ENCODE measurements around the gene ALPK1. TPM values are rescaled to one million over a fixed set of nuclear protein-coding genes. Genes with fewer than 3 reads are reported as not detected.

Gene ALPK1
- total and polyA plus RNA-seq, 2 experiments from 2014 or later = 0.10 to 0.49 TPM

- no peak for TF ChIP-seq REST (IDR thresholded peaks at IDR 0.05; ENCODE audit: unreplicated experiment)
- TF ChIP-seq ZNF114 (CRISPR knock-in tag; IDR thresholded peaks at IDR 0.05) = no peak
- TF ChIP-seq POLR2AphosphoS5 (IDR thresholded peaks at IDR 0.05; ENCODE audit: low read depth) = no peak
- TF ChIP-seq CTCF (conservative IDR thresholded peaks at IDR 0.05; ENCODE audit: low read depth in 2 of 2) = no peak
- TF ChIP-seq ETS1 (IDR thresholded peaks at IDR 0.05) = no peak
- TF ChIP-seq JUNB (IDR thresholded peaks at IDR 0.05; ENCODE audit: unreplicated experiment) = no peak
- TF ChIP-seq NANOG (IDR thresholded peaks at IDR 0.05; ENCODE audit: borderline replicate concordance) = no peak
- TF ChIP-seq STAT1 (IDR thresholded peaks at IDR 0.05; ENCODE audit: unreplicated experiment) = no peak
These were observed 19.2 kb downstream of the ALPK1 start (continued) for GRCh38 chr4:112316360-112316759.

GRCh38 chr4:112318239-112319142 lies 21.3 kb downstream of the ALPK1 start:
- Histone ChIP-seq H3K36me3 (ENCODE audit: insufficient read depth) (no peaks in the 10 kb centered on the region), H3K4me3 (no peak overlapping the region), H3K27me3 (ENCODE audit: insufficient read depth) (no peaks in the 10 kb centered on the region), H3K9me2 (ENCODE audit: insufficient read depth) (no peaks in the 10 kb centered on the region), H4K20me1 (replicated peaks; ENCODE audit: insufficient read depth) (no peaks in the 10 kb centered on the region), H3K4me1 (ENCODE audit: insufficient read depth) (no peaks in the 10 kb centered on the region), H2AFZ (no peak overlapping the region), H3K4me2 (no peak overlapping the region), H3K27ac (ENCODE audit: low read depth) (no peak overlapping the region), H3F3A (replicated peaks; ENCODE audit: low read depth) (no peaks in the 10 kb centered on the region), H3K79me2 (replicated peaks; ENCODE audit: insufficient read depth) (no peaks in the 10 kb centered on the region)
- Mint-ChIP-seq H3K36me3 (ENCODE audit: low read depth) (no peaks in the 10 kb centered on the region), H3K4me1 (no peaks in the 10 kb centered on the region; the same call in 2 of the 3 replicates), H3K27ac (no peak overlapping the region), H3K4me3 (no peak overlapping the region), H3K27me3 (ENCODE audit: insufficient read depth, low read depth, poor library complexity) (no peaks in the 10 kb centered on the region), H3K9me3 (no peaks in the 10 kb centered on the region)
- ATAC-seq (no peak), DNase-seq (ENCODE audit: low spot score) (no peak)
- TF ChIP-seq ZNF462 (CRISPR knock-in tag; IDR thresholded peaks at IDR 0.05) (no peak), NANOG (IDR thresholded peaks at IDR 0.05; ENCODE audit: borderline replicate concordance) (no peak), ETS1 (IDR thresholded peaks at IDR 0.05) (no peak), STAT1 (IDR thresholded peaks at IDR 0.05; ENCODE audit: unreplicated experiment) (no peak)

Measured in GM23338 (cell line).